T-helper 1 cell (primary cell): ENCODE measurements around the gene TULP1.

Source experiments
- DNase-seq, 5 donors: peaks; one replicate each; pipeline ENCODE4 v3.0.0-alpha.2; 2012 to 2020

Gene TULP1

DNA sequence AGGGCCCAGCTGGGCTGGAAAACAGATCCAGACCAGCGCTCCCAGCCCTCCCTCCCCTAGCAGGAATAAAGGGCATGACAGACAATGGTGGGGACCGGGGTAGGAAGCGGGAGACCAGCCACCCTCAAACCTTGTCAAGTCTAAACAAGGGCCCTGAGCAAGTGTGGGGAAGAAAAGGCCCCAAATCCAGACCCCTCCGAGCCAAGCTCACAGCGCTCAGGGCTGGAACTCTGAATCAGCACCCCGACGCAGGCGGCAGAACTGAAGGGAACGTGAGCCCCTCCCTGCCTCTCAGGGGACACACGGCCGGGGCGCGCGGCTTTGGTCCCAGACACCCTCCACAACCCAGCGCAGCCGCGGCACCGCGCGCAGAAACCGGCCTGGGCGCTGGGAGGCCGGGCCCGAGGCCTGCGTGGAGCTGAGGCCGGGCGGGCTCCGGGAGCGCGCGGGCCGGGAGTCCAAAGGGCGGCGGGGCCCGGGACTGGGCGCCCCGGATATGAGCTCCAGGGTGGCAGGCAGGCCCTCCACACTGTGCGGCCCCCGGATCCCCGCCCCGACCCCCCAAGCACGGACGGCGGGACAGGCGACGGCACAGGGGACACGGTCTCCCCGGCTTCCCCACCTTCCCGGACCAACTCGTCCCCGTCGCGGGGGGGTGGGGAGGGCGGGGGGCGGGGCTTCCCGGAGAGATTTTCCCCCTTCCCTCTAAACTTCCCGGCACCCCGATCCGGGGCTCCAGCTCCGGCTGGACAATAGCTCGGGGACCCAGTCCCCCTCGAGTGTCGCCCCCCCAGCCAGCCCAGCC, 16.5 kb downstream of the TULP1 start:
- no peak for DNase-seq

DNA sequence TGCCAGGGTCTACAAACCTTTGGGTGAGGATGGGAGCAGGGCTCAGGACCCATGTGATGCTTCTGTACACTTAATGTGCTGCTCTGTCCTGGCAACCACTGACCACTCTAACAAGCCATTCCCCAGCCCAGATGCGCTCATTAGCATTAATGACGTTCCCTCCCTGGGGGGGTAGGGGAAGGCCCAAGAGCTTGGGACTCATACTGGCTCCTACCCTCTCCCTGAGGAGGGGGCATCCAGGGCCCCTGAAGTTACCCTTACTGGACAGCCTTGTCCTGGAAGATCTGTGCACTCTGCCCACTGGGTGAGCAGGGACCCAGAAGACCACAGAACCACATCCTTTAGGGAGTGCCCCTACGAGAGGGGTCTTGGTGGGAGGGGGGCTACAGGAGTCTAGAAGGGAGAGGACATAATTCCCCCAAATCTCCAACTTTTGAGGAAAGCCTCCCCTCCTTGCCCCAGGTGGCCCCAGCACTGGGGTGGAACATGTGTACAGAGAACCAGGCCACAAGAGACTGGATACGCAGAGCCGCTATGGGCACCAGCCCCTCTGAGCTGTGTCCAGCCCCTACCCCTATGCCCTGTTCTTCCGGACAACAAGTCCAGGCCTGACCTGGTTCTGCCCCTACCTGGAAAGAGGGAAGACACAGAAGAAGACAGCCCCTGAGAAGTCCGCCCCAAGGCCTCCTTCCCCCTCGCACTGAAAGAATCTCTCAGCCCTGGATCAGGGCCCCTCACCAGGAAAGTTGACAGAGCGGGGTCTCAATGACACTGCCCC, 17.2 kb downstream of the TULP1 start:
- no peak for DNase-seq

DNA sequence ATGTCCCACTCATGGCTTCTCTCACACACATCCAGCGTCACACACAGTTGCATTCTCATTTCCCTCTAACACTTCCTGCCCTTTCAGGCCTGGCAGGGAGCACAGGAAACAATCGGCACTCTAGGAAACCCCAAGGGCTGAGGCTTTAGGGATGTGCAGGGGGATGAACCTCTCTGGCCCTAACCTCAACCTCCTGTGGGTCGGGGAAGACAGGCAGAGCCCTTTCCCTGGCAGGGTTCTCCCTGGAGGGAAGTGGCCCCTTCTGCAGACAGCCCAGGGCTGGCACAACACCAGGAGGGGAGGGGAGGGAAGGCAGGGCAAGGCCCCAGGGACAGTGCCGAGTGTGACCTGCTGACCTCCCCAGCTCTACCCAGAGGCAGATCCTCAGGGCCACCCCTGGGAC, 18.5 kb downstream of the TULP1 start:
- no peak for DNase-seq

DNA sequence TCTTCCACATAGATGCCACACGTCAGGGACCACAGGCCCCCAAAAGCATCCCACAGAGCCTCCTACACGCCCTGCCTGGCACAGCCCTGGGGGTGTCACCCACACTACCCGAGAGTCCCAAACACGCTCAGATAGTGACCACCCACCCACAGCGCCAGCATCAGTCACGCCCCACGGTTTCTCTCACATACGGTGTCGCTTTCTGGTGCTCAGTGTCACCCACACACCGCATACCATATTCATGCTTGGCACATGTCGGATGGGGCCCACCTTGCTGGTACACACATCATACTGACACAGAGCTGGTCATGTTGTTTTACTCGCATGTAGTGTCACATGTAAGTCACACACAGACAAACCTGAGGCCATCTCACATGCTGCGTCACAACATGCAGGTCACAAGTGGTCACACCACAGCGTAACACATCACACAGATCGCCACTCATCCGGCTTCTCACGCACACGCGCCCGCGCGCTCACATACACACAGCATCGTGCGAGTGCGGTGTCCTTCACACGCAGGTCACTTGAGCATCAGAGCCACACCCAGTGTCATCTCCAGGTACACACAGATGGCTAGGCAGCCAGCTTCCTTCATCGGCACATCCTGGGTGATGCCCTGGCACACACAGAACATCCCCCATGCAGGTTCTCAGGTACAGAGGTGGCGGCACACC, 19.3 kb downstream of the TULP1 start:
- DNase-seq = no peak

DNA sequence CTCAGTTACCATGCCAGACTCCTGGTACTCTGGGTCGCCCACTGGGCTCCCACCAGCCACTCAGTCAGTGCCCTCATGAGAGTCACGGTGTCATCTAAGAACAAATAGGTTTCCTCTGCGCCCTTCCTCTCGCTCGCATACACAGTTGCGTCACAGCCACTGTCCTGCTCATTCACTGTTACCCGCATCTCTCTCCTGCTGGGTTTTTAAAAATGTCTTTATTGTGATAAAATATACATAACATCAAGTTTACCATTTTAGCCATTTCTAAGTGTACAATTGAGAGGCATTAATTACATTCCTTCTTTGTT, 19.8 kb downstream of the TULP1 start:
- DNase-seq = no peak

DNA sequence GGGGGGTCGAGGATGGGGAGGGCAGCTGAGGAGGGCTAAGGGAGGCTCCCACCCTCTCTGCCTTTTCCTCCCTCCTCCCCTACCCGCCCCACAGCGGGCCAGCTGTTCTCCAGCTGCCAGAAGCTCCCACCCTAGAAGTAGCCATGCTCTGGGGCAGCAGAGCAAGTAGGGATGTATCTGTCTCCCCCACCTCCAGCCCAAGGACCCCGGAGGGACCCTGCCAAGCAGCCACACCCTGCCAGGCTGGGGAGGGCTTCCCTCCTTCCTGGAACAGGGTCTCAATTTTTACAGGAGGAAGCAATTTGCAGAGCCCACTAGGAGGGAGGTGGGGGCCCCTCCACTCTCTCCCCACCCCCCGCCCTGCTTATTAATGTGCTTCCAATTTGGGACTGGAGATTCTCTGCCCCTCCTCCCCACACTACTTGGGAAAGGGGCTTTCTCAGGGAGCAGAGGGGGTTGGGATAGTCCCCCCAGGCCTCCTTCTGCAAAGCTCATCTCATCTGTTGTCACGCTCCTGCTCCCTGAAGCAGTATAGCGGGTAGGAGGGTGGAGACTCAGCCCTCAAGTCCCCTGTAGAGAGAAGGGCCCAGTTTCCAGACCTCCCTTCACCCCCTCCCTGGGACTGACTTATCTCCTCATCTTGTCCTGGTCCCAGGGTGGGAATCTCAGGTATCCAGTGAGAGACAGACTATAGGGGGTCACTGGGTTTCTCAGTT, 20.3 kb downstream of the TULP1 start:
- no peak for DNase-seq

DNA sequence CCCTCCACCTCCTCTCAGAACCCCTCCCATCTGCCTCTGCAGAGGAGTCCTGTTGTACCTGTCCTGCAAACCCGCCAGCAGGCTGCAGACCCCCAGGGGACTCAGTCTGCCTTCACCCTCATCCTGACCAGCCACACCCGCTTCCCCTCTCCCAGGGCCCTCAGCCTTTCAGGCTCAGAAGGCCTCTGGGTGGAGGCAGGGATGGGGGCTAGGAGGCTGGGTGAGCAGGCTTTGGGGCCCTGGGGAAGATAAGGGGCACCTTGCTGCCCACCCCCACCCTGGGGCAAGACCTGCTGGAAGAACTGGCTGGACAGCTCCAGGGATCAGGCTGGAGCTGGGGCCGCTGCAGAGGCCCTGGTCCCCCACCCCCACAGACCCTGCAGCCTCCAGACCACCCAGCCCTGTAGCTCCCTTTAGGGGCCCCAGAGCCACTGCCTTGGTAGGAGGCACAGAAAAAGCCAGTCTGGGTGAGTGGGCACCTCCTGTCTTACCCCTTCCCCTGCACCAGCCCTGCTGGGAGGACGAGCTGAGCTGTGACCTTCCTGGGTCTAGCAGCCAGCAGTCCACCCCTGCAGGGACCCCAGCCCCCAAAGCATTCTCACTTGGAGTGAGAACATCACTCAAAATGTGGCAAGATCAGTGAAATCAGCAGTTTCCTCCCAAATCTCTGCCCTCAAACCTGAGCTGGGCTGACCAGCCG, 21.0 kb downstream of the TULP1 start:
- DNase-seq = no peak

DNA sequence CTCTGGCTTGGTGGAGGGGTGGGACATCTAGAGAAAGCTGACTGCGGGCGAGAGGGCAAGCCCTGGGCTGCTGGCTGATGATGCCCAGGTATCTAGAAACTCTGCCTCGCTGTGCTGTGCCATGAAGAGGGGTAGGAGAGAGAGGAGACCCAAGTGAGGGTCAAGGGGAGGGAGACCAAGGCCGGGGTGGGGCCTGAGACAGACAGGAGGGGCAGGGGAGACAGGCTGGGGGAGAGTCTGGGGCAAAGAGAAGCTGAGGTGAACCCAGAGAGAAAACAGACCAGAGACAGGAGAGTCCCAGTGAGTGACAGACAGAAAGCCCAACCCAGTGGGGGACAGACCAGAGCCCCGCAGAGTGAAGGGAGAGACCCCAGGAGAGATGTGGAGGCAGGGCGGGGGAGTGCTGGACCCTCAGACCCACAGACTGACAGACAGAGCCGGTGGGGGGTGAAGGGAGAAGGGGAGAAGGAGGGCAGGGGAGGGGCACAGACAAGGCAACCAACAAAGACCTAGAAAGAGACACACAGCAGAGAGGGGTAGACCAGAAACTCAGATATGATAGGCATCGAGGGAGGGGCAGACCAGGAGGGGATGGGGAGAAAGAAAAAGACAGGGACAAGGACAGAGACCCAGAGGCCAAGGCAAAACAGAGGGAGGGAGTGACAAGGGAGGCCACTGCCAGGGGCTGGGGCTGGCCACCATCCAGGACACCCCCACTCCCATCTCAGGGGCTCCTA, 21.7 kb downstream of the TULP1 start:
- no peak for DNase-seq

DNA sequence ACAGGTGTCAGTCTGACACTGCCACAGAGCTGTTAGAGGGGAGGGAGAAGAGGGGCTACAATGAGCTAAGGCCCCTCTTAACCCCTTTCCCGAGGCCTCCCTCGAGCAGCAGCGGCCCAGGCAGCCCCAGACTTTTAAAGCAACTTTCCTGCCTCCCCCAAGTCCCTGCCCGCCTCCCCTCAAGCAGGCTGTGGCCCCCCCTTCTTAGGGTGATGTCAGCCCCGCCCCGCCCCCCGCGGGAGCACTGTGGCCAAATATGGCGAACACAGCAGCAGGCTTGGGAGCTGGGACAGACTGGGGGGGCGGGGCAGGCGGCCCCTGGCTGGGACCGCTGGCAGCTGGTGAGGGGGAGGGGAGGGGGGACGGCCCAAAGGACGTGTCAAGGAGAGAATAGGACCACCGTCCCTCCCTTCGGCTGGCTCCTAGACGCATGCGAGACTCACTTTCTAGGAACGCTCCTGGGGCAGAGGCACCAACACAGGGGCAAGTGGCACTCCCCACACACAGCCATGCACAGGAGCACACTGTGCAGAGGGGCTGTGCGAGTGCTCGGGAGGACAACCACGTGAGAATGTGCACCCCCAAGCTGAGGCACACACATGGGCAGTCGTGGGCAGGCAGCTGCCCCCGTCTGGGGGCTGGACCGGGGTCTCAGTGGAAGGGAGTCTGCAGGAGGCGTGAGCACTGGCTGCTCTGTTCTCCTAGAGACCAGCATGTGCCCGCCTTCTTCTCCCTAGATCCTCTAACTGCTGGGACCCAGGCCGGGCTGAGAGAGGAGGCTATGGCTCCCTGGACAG, 22.5 kb downstream of the TULP1 start:
- DNase-seq = no peak

DNA sequence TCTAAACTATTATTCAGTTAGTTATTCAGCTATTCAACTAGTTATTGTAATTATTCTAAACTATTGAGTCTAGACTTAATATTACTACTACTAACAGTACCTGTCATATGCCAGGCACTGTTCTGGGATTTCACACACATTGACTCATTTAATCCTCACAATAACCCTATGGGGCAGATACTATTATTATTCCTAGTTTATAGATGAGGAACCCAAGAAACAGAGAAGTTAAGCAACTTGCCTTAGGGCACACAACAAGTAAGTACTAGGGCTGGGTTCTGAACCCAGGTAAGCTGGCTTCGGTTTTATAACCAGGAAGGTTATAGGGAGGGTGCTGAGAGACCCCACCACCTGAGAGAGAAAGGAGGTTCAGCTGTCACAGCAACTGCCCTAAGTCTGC, 23.6 kb downstream of the TULP1 start:
- no peak for DNase-seq

DNA sequence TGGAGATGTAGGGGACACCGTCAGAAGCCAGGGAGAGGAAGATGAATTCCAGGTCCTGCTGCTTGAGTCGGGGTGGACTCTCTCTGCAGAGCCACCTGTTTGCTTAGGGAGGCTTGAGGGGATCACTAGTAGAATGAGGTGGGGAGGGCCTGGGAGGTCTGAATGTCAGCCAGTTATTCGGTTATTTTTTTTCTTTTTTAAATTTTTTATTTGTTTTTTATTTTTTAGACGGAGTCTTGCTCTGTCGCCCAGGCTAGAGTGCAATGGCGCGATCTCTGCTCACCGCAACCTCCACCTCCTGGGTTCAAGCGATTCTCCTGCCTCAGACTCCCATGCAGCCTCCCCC, 24.2 kb downstream of the TULP1 start:
- no peak for DNase-seq

DNA sequence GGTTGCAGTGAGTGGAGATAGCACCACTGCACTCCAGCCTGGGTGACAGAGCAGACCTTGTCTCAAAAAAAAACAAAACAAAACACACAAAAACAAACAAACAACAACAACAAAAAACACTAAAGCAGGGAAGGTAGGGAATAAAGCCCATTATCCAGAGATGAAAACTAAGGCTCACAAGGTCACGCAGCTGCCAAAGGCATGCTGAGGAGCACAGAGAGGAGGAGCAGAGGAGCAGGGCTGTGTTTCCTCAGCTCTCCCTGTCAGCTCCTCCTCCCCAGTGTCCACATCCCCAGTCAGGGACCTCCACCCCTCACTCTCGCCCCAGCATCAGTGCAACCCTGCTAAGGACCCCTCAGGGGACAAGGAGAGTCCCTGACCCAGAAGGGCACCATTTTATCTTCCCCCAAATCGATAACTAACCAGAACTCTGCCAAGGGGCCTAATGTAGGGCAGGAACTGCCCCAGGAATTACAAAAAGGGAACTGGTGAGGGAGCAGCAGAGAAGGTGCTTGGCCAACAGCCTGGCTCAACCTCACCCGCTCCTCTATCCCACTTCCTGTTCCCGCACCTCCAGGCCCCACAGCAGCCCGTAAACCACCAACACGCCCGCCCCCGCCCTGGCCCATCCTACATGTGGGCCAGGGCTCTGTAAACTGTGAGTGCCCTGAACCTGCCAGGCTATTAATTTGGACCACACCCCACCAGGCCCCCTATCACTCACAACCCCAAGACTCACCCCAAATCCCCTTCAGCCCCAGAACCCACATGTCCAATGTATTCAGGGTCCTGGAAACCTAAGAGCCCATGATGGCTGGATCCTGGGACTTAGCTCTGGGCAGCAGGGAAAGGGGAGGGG, 24.8 kb downstream of the TULP1 start:
- no peak for DNase-seq

DNA sequence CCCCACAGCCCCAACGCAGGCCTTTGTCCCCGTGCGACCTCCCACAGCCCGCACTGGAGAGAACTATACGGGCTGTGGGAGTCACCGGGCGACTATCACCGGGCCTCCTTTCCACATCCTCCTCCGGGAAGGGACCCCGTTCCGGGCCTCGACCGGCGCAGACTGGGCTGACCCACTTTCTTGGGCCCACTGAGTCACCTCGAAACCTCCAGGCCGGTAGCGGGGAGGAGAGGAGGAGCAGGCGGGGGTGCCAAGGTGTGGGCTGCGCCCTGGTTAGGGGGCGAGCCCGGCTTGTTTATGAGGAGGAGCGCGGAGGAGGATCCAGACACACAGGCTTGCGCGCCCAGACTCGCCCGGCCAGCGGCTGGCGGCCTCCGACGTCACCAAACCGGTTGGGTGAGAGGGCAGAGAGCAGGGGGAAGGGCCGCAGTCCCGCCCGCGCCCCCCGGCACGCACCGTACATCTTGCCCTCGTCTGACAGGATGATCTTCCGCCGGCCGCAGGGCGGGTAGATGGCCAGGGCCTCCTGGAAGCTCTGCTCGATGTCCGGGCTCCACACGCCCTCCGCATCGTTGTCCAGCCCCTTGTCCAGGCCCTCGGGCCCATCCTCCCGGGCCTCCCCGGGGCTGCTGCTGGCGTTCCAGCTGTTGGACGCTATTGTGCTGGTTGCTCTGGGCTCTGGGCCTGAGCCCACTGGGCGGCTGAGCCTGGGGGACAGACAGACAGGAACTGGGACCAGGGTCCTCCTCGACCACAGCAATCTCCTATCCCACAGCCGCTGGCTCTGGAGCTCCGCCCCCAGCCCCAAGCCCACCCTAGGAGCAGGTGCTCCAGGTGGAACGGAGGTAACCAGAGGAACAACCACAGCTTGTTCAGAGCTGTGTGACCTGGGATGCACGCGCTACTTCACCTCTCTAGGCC, 26.4 kb downstream of the TULP1 start:
- no peak for DNase-seq

DNA sequence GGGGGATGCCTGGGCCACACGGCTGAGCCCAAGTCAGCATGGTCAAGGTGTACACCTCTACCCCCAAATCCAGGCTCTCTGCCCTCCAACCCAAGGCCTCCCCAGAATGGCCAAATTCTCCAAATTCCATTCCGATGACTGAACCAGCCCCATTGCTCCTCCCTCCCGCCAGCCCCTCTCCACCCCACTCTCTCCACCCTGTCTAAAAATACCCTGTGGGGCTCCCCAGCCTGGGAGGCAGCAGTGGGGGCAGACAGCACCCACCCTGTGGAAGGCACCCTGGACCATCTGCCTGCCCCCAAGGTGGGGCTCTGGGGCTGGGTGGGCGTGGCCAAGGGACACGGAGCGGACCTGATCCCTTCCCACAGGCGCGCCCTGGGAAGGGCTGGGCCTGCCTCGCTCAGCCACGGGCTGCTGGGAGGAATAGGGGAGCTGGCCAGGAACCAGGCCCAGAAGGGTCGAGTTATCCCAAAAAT, 27.3 kb downstream of the TULP1 start:
- DNase-seq = no peak

DNA sequence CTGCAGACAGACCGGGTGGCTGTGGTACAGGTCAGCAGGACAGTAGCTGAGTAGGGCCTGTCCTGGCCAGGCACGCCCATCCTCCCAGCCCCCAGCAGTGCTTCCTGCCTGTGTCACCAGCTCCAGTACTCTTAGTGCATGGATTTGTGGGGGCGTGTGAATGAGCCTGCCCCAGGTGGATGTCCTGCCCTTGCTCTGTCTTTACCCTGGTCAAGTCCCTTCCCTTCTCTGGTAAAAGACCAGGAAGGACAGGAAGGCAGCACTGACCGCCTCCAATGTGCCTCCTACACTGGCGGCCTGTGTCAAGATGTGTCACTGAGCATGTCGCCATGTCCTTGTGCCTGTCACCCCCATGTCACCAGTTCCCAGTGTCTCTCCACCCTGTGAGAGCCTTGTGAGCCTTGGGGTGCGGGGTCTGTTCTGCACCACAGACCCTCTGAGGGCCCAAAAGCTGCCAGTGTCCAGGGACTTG, 27.7 kb downstream of the TULP1 start:
- no peak for DNase-seq

DNA sequence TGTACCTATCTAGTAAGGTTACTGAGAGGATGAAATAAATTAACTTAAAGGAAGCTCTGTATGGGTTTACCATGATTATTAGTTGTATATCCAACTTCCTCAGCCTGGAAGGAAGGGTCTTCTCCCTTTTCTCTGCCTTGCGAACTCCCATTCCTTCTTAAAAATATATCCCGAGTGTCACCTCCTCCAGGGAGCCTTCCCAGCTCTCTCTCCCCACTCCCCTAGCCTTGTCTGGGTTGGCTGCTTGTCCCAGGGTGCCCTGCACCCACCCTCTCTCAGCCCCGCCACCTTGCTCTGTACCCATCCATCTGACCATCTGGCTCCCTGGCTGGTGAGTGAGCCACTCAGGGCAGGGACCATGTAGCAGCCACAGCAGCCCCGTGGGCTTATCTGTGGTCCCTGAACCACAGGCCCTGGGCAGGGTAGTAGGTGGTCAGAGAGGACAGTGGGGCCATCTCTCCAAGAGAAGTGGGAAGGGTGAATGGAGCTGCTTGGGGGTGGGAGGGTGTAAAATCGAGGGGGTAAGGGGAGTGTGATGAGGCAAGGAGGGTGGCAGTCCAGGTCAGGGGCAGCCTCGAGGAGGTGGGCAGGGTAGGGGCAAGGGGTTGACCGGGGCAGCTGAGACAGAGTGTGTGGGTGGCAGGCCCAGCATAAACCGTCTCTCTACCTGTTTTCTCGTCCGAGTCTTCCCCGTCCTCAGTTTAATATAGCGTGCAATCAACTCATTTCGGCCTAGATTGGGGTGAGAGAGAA, 28.6 kb downstream of the TULP1 start:
- DNase-seq = no peak

DNA sequence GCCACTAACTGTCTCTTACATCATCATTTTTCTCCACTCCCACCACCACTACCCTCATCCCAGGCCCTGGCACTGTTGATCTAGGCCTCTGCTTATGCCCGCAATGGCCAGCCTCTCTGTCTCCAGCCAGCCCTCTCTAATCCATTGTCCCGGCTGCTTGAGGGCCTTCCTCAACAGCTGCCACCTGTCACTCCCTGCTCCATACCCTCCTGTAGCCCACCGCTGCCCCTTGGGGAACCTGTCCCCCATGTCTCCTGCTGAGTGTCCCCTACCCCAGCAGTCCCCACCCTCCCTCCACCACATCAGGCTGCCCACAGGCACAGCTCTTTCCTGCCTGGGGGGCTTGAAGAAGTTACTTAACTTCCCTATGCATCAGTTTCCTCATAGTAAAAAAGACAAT, 29.2 kb downstream of the TULP1 start:
- no peak for DNase-seq

DNA sequence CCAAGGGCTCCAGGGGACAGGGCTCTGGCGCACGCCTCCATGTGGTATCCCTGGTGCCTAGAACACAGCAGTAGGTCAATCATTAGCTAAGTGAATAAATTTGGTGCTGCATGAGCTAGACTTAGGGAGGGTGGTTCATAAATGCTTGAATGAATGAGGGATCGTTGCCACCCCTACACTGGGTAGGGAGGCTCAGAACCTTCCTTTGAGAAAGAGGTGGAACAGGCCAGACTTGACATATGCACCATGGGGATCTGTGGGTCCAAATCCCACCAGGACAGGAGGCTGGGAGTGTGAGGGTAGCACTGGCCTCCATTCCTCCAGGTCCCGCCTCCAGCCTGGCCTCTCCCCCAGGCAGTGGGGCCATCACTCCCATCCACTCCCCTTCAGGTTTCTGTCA, 29.6 kb downstream of the TULP1 start:
- DNase-seq = no peak
